Breast epithelium (tissue), 4 donors: ENCODE measurements around the gene FKRP. TPM values are rescaled to one million over a fixed set of nuclear protein-coding genes. Genes with fewer than 3 reads are reported as not detected.
A peak's percentile ranks its signal among the peaks of the same experiment; 100 is the strongest.

Experiments
- DNase-seq, 2 donors: peaks; one replicate each; pipeline ENCODE4 v3.0.0-alpha.2; 2019; ENCODE audit warnings: low spot score in 2 of 2
- H3K27ac ChIP-seq, 2 donors: fragments of 200-600 bp; sonication (generic) in 1 of 2; one replicate each; pipeline ENCODE4 v1.5.1; 2016 to 2019; ENCODE audit warnings: mild to moderate bottlenecking in 1 of 2
- H3K27me3 ChIP-seq, 2 donors: fragments of 200-600 bp; sonication (generic) in 1 of 2; one replicate each; pipeline versions ENCODE4 v1.5.1 to v1.6.0; 2017 to 2019; ENCODE audit warnings: control low read depth in 1 of 2, mild to moderate bottlenecking in 1 of 2
- H3K36me3 ChIP-seq: fragments of 200-600 bp; one replicate; pipeline ENCODE4 v1.5.1; 2019
- H3K4me1 ChIP-seq, 2 donors: fragments of 200-600 bp; sonication (generic); one replicate each; pipeline ENCODE4 v1.5.1; 2016 to 2019; ENCODE audit warnings: control low read depth in 1 of 2
- H3K4me3 ChIP-seq, 3 donors: fragments of 200-600 bp; sonication (generic); 1 replicate in 2 of 3; 2 replicates in 1 of 3; pipeline ENCODE4 v1.5.1; 2016 to 2019; ENCODE audit warnings: mild to moderate bottlenecking in 3 of 3, moderate library complexity in 2 of 3
- H3K9me3 ChIP-seq, 2 donors: fragments of 200-600 bp; sonication (generic) in 1 of 2; one replicate each; pipeline ENCODE4 v1.5.1; 2016 to 2019; ENCODE audit warnings: control low read depth in 1 of 2
- CTCF ChIP-seq, 3 donors: fragments of 450-650 bp; IDR thresholded peaks; one replicate each; pipeline ENCODE4 v1.5.1; 2016 to 2017; ENCODE audit warnings: antibody characterized with exemption in 3 of 3, mild to moderate bottlenecking in 3 of 3, moderate library complexity in 3 of 3
- POLR2A ChIP-seq: fragments of 450-650 bp; IDR thresholded peaks from one replicate; pipeline ENCODE4 v1.6.1; 2016; ENCODE audit warnings: antibody characterized with exemption, mild to moderate bottlenecking, moderate library complexity
- POLR2AphosphoS5 ChIP-seq, 3 donors: sonication (generic); formaldehyde crosslinking; IDR thresholded peaks; one replicate each; pipeline ENCODE4 v1.6.1; 2017; ENCODE audit warnings: antibody characterized with exemption in 3 of 3
- intact Hi-C: fragments of 100-400 bp; cut with DNase I; formaldehyde crosslinking; loops from one replicate; pipeline ENCODE4 v1.15.1; 2023; ENCODE audit warnings: low total_unique reads
- total RNA-seq, 3 donors: library from RNA; depleted of rRNA; stranded (reverse); fragments of >200 nt; gene quantifications; one replicate each; pipeline ENCODE4 v1.1.0, GENCODE V29; 2016

FKRP gene
- total RNA-seq, 3 donors from 2014 or later: 11.4 to 23.1 (median 12.1) TPM

GRCh38 chr19:46787040-46787330, 41.1 kb downstream of the FKRP start:
- Histone ChIP-seq H3K4me3 (peak overlapping the region; percentile 92 to 95 (median 94)), H3K27me3 (no peaks in the 10 kb centered on the region), H3K36me3 (no peaks in the 10 kb centered on the region), H3K9me3 (no peaks in the 10 kb centered on the region), H3K27ac (peak overlapping the region; percentile 90 to 93), H3K4me1 (peaks cover 8 to 15% of the 10 kb centered on the region in 2 donors)
- TF ChIP-seq CTCF (IDR thresholded peaks at IDR 0.05) (no peak), POLR2A (no peak), POLR2AphosphoS5 (IDR thresholded peaks at IDR 0.05) (no peak)
- DNase-seq: no peak
- intact Hi-C loops: no loop called here

GRCh38 chr19:46787331-46788261, 41.7 kb downstream of the FKRP start:
- Histone ChIP-seq H3K4me1 (peaks cover 8 to 15% of the 10 kb centered on the region in 2 donors), H3K9me3 (no peaks in the 10 kb centered on the region), H3K27me3 (no peaks in the 10 kb centered on the region), H3K36me3 (no peaks in the 10 kb centered on the region), H3K4me3 (peak overlapping the region; percentile 92 to 95 (median 94)), H3K27ac (peak overlapping the region; percentile 90 to 93)
- peak in 1 of 2 donors; percentile 49 for DNase-seq
- intact Hi-C loops: no loop called here
- TF ChIP-seq POLR2AphosphoS5 (IDR thresholded peaks at IDR 0.05): peak; percentile 13 to 35 (median 18)
- no peak for TF ChIP-seq POLR2A

- peak; percentile 95 to 97 (median 97) for TF ChIP-seq POLR2AphosphoS5 (IDR thresholded peaks at IDR 0.05)
- TF ChIP-seq POLR2A: peak; percentile 94
- TF ChIP-seq CTCF (IDR thresholded peaks at IDR 0.05): no peak
- Histone ChIP-seq H3K27ac (peak within 1 kb of the TSS; percentile 90 to 93), H3K9me3 (no peaks in the 10 kb centered on the region), H3K4me3 (peak within 1 kb of the TSS; percentile 92 to 95 (median 94)), H3K4me1 (peaks cover 8 to 14% of the 10 kb centered on the region in 2 donors), H3K27me3 (no peaks in the 10 kb centered on the region), H3K36me3 (no peaks in the 10 kb centered on the region)
- peak; percentile 96 to 97 for DNase-seq
- intact Hi-C loops: no loop called here
These were observed 42.6 kb downstream of the FKRP start, which contains the start of gene SLC1A5 for GRCh38 chr19:46788262-46788967. TSS of gene SLC1A5 (minus strand) at chr19:46788594. CDS start at chr19:46787965, 629 bp downstream.

- intact Hi-C loops: no loop called here
- Histone ChIP-seq H3K4me3 (peak overlapping the region in 2 of 3 donors; percentile 94 to 95), H3K4me1 (peaks cover 4 to 10% of the 10 kb centered on the region in 2 donors), H3K36me3 (no peaks in the 10 kb centered on the region), H3K27ac (peak overlapping the region; percentile 90 to 93), H3K9me3 (no peaks in the 10 kb centered on the region), H3K27me3 (no peaks in the 10 kb centered on the region)
- TF ChIP-seq POLR2AphosphoS5 (IDR thresholded peaks at IDR 0.05) (no peak), CTCF (IDR thresholded peaks at IDR 0.05) (no peak), POLR2A (no peak)
- no peak for DNase-seq
These were observed 43.1 kb downstream of the FKRP start for GRCh38 chr19:46788968-46789338.

- no peak for DNase-seq
- no peaks in the 10 kb centered on the region for H3K9me3 ChIP-seq
- peak overlapping the region in 1 of 2 donors; percentile 90 for H3K27ac ChIP-seq
- no peak overlapping the region for H3K4me3 ChIP-seq
- H3K4me1 ChIP-seq: peaks cover under 1 to 7% of the 10 kb centered on the region in 2 donors
- intact Hi-C loops: no loop called here
- no peaks in the 10 kb centered on the region for H3K36me3 ChIP-seq
- TF ChIP-seq POLR2A (no peak), POLR2AphosphoS5 (IDR thresholded peaks at IDR 0.05) (no peak), CTCF (IDR thresholded peaks at IDR 0.05) (no peak)
- H3K27me3 ChIP-seq: no peaks in the 10 kb centered on the region
These were observed 43.5 kb downstream of the FKRP start for GRCh38 chr19:46789371-46789770.
